Measurements from ENCODE around the gene VPS35L. TPM values are rescaled to one million over a fixed set of nuclear protein-coding genes. Genes with fewer than 3 reads are reported as not detected.
A peak's percentile ranks its signal among the peaks of the same experiment; 100 is the strongest.

Gene VPS35L
- total RNA-seq, 1 experiment from 2014 or later = 55.5 TPM

GRCh38 chr16:19589771-19590302 is 34.3 kb downstream of the VPS35L start:
- intact Hi-C loops (cut with micrococcal nuclease) = loop anchor here (10.0 kb wide), 1 partner anchor 125 kb away; the partner anchor contains the start of genes IQCK and KNOP1
- Mint-ChIP-seq H3K27me3 (ENCODE audit: insufficient read depth, unreplicated experiment) (no peaks in the 10 kb centered on the region), H3K9me3 (ENCODE audit: unreplicated experiment) (no peaks in the 10 kb centered on the region), H3K36me3 (ENCODE audit: insufficient read depth, unreplicated experiment) (peaks cover 78% of the 10 kb centered on the region), H3K27ac (ENCODE audit: low read depth, unreplicated experiment) (peak overlapping the region; percentile 67), H3K4me1 (ENCODE audit: insufficient read depth, unreplicated experiment) (peaks cover 9% of the 10 kb centered on the region), H3K4me3 (ENCODE audit: unreplicated experiment) (no peak overlapping the region)
- peak; percentile 66 for DNase-seq (ENCODE audit: unreplicated experiment)
- POLR2A ChIA-PET = no interaction called here
- CTCF ChIA-PET = interaction anchor here (0.7 to 2.5 kb wide), 9 partner anchors 9 to 795 kb away, joined by 3 to 16 read pairs (median 3); no protein-coding TSS in a partner anchor
- BruUV-seq (replicated peaks) = no TSS peak
- no peak for TF ChIP-seq CTCF (IDR thresholded peaks at IDR 0.05; ENCODE audit: unreplicated experiment)

- Mint-ChIP-seq H3K9me3 (ENCODE audit: unreplicated experiment) (no peaks in the 10 kb centered on the region), H3K27ac (ENCODE audit: low read depth, unreplicated experiment) (no peak overlapping the region), H3K4me1 (ENCODE audit: insufficient read depth, unreplicated experiment) (peaks cover 14% of the 10 kb centered on the region), H3K27me3 (ENCODE audit: insufficient read depth, unreplicated experiment) (no peaks in the 10 kb centered on the region), H3K4me3 (ENCODE audit: unreplicated experiment) (peak overlapping the region; percentile 40), H3K36me3 (ENCODE audit: insufficient read depth, unreplicated experiment) (peaks cover 44% of the 10 kb centered on the region)
- intact Hi-C loops (cut with micrococcal nuclease) = loop anchor here (5.0 kb wide), 1 partner anchor 38 kb away; the partner anchor contains the start of gene VPS35L
- TF ChIP-seq CTCF (IDR thresholded peaks at IDR 0.05; ENCODE audit: unreplicated experiment) = no peak
- CTCF ChIA-PET = interaction anchor here (0.6 to 9.8 kb wide), 8 partner anchors 9 to 313 kb away, joined by 3 to 184 read pairs (median 4); partner anchors contain the start of genes GPRC5B and VPS35L
- no TSS peak for BruUV-seq (replicated peaks)
- DNase-seq (ENCODE audit: unreplicated experiment) = peak; percentile 83
- POLR2A ChIA-PET = interaction anchor here (0.6 kb wide), 2 partner anchors 12 to 478 kb away, joined by 3 to 4 read pairs; no protein-coding TSS in a partner anchor
Measured at GRCh38 chr16:19595043-19595767, 39.7 kb downstream of the VPS35L start.

- Mint-ChIP-seq H3K36me3 (ENCODE audit: insufficient read depth, unreplicated experiment) (peaks cover 32% of the 10 kb centered on the region), H3K27ac (ENCODE audit: low read depth, unreplicated experiment) (no peak overlapping the region), H3K9me3 (ENCODE audit: unreplicated experiment) (no peaks in the 10 kb centered on the region), H3K27me3 (ENCODE audit: insufficient read depth, unreplicated experiment) (no peaks in the 10 kb centered on the region), H3K4me3 (ENCODE audit: unreplicated experiment) (no peak overlapping the region), H3K4me1 (ENCODE audit: insufficient read depth, unreplicated experiment) (peaks cover 14% of the 10 kb centered on the region)
- intact Hi-C loops (cut with micrococcal nuclease) = loop anchor here (5.0 kb wide), 1 partner anchor 42 kb away; the partner anchor contains the start of gene VPS35L
- no peak for DNase-seq (ENCODE audit: unreplicated experiment)
- ChIA-PET POLR2A (no interaction called here), CTCF (interaction anchor here (0.6 to 9.8 kb wide), 20 partner anchors 8 to 310 kb away, joined by 3 to 184 read pairs (median 6); partner anchors contain the start of genes GPRC5B and VPS35L)
- no peak for TF ChIP-seq CTCF (IDR thresholded peaks at IDR 0.05; ENCODE audit: unreplicated experiment)
- no TSS peak for BruUV-seq (replicated peaks)
Measured at GRCh38 chr16:19598805-19599510, 43.5 kb downstream of the VPS35L start.
